GM21390 (cell line): ENCODE results near the gene CCDC61.

Experiments used
- ATAC-seq: cut with Tn5 transposase; IDR thresholded peaks from one replicate; pipeline ENCODE4 v1.9.1; 2021; ENCODE audit not compliant: unreplicated experiment

Gene CCDC61

DNA sequence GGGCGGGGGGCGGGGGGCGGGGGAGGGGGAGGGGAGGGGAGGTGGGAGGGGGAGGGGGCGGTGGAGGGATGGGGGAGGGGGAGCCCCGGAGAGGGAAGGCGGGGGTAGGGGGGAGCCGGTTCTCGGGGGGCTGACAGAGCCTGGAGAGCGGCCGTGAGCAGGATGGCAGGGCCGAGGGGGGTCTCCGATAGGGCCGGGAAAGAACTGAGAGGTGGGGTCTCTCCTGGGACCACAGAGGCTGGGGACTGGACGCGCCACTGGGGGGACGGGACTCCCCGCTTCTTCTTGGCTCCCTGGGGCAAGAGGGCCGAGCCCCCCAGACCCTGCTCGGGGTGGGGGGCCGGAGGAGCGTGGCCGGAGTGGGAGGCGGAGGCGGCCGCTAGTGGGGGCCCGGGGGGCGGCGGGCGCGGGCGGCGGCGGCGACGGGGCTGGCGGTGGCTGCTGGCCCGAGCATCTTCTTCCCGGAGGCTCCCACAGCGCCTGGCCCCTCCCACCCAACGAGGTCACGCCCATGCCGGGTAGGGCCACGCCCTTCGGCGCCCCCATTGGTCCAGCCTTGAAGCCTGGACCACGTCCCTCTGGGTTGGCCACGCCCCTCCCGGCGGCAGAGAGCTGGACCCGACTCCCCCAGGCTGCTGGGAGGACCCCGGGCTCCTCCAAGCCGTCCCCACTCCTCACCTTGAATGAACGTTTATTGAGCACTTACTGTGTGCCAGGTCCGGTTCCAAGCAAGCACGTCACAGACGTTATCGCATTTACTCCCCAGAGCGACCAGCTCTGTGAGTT, 21.5 kb upstream of the CCDC61 start, which contains the start of gene NOVA2:
Gene NOVA2 (minus strand): TSS at position 313 of the 786 bp plus-strand sequence. CDS start 514 bp downstream, outside the sequence.
- ATAC-seq, result no peak

DNA sequence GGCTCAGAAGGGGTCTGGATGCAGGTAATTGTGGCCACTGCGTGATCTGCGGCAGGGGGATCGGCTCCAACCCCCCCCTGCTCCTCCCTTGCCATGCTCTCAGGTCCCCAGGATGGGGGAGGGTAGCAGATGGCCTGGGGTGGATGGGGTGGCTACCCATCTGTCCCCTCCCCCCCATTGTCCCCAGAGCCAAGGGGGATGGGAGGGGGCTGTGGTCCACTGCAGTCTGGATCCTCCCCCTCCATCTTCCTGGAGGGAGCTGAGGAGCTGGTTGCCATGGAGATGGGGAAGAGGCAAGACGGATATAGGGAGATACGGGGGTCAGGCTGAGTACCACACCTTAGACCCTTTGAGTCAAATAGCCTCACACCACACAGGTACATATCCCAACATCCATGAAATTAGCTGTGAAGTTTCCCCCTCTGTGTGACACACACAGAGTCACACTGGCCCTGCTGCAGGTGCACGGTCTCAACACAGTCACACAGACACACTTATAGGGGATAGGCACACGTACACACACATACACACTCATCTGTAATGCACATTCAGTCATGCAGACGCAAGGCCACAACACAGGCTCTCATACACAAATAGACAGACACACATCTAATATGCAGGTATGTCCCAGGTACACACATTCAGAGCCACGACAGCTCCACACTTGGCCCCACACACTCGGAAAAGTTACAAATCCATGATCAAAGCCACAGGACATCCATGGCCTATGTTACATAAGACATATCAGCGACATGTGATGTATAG, 19.8 kb upstream of the CCDC61 start:
- no peak for ATAC-seq

DNA sequence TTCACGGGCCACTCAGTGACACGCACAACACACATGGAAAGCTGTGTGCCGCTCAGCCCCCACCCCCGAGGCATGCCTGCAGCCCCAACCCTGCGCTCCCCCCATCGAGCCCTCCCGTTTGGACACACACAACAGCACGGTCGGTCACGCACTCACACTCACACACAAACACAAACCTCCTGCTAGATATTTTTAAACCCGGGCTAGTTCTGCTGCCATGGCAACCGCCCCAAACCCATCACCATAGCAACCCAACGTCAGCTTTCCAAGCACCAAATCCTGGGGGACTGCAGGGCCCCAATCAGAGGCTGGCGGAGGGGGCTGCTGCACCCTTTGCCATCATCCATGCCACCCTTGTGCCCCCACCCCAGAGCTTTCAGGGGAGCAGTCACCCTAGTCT, 19.1 kb upstream of the CCDC61 start:
- ATAC-seq, result no peak

DNA sequence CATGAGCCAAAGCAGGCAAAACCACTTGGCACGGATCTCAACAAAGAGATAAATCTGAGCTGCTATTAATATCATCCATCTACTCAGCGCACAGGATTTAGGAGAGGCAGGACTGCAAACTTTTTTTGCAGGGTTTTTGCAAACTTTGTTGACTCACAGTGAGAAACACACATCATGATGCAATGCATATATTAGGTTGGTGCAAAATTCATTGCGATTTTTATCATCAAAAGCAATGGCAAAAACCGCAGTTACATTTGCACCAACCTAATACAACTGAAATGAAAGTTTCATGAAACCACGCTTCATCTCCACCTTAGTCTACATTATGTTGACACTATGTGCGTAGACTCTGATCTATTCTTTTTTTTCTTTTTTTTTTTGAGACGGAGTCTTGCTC, 17.1 kb upstream of the CCDC61 start:
- no peak for ATAC-seq

DNA sequence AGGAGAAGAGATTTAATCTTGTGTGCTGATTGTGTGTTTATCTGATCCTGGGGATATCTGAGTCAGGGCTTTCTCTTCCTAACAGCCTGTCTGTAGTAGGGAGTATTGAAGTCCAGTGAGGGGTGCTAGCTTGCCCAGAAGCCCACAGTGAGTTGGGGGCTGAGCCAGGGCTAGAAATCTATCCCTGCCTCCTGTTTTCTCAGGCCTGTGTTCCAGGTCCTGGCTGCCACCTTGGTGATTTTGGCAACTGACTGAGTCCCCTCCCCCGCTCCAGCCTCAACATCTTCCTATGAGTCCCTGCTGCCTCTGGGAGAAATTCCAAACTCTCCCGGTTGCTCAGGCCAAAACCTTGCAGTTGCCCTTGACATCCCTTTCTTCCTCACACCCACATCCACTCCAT, 13.9 kb upstream of the CCDC61 start:
- no peak for ATAC-seq

DNA sequence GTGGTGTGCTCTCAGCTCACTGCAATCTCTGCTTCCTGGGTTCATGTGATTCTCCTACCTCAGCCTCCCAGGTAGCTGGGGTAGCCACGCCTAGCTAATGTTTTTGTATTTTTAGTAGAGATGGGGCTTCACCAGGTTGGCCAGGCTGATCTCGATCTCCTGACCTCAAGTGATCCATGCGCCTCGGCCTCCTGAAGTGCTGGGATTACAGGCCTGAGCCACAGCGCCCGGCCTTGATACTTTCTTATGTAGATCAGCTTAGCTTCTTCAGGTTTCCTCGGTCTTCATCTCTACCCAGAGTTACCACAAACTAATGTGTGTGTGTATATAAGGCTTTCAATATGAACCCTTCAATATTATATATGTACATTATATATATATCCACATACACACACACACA, 9.9 kb upstream of the CCDC61 start:
- no peak for ATAC-seq

DNA sequence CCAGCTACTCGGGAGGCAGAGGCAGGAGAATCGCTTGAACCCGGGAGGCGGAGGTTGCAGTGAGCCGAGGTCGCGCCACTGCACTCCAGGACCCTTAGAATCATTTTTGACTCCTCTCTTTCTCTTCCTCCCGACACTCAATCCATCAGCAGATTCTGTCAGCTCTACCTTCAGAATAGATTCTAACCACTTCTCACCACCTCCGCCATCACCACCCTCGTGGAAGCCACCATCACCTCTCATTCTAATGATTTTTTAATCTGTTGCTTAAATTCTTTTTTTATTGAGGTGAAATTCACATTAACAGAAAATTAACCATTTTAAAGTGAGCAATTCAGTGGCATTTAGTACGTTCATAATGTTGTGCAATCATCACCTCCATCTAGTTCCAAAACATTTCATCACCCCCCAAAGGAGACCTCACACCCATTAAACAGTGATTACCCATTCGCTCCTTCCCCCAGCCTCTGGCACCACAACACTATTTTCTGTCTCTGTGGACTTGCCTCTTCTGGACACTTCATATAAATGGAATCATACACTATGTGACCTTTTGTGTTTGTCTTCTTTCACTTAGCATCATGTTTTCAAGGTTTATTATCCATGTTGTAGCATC, 5.0 kb upstream of the CCDC61 start:
- no peak for ATAC-seq

DNA sequence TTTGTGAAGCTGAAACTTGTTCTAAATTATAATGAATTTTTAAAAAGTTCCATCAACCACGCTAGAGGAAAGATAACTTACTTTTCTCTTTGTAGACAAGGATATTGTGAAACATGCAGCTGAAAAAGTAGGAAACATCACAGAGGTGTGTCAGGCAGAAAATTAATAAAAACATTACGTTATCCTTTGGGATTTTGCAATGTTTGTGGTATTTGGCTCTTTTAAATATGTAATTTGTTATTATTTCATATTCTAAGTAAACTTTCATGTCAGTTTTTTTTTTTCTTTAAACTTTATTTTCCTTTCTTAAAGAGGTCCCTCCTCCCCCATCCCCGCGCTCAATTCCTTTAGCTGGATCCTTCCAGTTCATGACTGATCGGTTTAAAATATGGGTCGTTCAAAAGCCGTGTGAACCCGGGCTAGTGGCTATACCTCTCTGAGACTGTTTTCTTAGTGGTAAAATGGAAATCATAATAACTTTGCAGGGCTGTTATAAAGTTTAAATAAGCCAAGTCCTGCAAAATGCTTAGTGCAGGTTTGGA, 740 bp upstream of the CCDC61 start:
- peak; percentile 2 for ATAC-seq

DNA sequence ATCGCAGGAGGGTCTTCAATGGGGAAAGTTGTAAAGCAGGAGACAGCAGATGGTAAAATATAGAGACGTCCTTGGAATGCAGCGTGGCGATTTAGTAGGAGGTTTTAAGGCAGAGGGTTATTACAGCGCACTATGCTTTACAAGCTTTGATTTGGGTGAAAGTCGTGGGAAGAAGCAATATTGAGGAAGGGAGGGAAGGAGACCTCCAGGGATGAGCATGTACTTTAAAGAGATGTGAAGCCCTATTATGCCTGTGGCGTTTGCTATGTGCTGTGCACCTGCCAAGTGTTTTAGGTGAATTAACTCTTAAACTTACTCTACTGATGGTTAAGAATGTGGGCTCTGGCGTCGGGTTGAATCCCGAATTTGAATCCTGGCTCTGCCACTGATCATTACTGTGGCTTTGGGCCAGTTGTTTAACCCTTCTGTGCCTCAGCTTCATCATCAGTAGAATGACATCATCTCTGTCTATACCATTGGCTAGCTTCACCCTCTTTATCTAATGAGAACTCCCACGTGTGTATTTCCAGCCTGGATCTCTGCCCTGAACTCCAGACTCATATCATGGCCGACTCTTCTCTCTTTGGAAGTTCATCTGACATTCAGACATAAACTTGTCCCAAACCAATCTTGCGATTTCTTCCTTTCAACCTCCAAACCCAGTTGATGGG, 583 bp downstream of the CCDC61 start:
- ATAC-seq, result no peak

DNA sequence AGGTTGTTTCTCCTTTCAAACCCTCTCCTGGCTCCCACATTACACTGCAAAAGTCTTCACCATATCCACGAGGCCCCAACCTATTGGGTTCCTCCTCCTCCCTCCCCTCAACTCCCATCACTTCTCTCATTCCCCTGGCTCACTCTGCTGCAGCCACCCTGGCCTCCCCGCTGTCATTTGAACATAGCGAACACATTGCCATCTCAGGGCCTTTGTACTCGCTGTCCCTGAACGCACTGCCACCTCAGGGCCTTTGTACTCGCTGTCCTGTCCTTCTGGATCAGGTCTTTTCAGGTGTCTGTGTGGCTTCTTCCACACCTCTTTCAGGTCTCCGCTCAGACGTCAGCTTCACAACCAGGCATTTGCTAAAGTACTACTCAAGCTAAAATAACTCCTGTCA, 1.7 kb downstream of the CCDC61 start:
- no peak for ATAC-seq

DNA sequence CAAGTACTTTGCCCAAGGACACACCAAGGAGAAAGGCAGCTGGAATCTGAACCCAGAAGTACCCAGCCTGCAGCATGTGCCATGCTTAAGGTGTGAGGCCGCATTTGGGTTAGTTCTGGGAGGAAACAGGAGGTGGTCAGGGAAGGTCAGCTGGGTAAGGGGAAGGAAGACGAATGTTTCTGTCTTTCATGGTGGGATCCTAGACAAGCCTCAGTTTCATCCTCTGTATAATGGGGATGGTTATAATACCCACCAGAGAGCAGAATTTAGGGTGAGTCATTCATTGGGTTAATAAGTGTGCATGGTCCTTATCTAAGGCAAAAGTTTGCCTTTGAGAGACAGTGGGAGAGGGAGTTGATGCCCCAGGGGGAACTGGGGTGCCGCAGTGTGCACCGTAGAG, 3.6 kb downstream of the CCDC61 start:
- no peak for ATAC-seq

DNA sequence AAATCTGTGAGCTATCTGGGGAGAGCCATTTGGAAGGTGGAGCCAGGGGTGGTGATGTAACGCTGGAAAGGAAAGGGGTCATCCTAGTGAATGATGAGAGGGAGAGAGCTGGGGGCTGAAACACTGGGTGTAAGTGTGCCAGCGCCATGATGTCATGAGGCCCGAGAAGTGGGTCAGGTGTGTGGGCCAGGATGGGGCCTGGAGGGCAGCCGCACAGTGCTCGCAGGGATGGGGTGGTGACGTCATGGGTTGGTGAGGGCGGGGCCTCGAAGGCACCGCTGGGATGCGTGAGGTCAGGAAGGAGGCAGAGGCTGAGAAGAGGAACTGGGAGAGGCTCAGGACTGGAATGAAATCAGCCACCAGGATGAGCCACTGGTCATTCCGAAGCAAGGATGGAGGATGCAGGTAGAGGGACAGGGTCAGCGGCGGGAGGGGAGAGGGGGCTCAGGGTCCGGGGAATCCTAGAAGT, 4.4 kb downstream of the CCDC61 start:
- ATAC-seq, result no peak

DNA sequence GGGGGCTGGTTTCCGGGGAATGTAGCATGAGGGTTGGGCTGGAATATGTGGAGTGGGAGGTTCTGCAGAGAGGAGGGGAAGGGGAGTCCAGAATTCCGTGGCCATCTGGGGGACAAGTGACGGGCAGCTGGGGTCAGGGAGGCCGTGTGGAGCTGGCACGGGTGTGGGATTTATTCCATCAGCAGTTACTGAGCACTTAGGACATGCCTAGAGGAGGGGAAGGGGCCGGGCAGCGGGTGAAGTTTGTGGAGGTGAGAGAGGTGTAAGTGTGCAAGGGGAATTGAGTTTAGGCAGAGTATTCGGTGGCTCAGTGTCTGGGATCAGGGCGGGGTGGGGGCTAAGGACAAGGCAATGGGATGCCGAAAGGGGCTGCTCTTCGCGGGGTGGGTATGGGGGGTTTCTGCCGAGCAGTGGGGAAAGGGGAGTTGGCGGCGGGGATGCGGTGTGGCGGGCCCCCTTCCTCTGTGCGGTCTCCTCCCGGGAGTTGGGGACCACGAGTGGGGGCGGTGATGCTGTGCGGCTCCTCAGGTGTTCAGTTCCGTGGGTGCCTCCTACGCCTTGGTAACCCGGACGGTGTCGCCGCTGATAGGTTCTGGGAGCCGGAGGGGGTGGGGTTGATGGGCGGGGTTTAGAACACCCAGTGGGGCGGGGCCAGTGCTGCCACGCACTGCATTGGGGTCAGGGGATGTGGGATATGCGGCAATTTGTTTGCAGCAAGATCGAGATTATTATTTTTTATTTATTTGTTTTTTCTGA, 5.4 kb downstream of the CCDC61 start:
- no peak for ATAC-seq

DNA sequence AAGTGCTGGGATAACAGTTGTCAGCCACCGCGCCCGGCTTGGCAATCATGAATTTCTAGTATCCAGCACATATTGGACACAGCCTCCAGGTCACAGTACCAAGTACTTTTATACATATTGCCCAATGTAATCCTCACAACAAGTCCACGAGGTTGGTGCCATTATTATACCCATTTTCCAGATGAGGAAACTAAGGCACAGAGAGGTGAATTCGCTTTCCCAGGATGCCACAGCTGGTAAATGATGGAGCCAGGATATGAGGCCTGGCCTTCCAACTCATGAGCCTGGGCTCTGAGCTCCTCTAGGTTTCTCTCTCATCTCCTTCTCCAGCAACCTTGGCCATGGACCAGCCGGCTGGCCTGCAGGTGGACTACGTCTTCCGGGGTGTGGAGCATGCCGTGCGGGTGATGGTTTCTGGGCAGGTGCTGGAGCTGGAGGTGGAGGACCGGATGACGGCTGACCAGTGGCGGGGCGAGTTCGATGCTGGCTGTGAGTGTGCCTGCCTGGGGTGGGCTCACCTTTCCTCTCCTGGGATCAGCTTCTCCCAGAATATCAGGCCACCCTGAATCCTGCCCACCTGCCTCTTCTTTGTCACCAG, 7.5 kb downstream of the CCDC61 start:
- ATAC-seq, result no peak

DNA sequence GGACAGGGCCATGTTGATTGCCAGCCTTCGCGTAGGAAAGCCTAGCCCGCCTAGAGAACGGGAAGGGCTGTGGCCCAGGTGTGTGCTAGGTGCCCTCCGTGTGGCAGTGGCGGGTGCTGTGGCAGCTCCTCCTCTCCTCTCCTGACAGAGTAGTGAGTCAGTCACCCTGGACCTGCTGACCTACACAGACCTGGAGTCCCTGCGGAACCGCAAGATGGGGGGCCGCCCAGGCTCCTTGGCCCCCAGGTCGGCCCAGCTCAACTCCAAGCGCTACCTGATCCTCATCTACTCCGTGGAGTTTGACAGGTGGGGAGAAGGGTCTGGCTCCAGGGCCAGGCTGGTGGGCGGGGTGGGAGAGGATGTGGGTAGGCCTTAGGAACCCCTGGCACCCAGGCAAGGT, 11.1 kb downstream of the CCDC61 start:
- ATAC-seq, result no peak

DNA sequence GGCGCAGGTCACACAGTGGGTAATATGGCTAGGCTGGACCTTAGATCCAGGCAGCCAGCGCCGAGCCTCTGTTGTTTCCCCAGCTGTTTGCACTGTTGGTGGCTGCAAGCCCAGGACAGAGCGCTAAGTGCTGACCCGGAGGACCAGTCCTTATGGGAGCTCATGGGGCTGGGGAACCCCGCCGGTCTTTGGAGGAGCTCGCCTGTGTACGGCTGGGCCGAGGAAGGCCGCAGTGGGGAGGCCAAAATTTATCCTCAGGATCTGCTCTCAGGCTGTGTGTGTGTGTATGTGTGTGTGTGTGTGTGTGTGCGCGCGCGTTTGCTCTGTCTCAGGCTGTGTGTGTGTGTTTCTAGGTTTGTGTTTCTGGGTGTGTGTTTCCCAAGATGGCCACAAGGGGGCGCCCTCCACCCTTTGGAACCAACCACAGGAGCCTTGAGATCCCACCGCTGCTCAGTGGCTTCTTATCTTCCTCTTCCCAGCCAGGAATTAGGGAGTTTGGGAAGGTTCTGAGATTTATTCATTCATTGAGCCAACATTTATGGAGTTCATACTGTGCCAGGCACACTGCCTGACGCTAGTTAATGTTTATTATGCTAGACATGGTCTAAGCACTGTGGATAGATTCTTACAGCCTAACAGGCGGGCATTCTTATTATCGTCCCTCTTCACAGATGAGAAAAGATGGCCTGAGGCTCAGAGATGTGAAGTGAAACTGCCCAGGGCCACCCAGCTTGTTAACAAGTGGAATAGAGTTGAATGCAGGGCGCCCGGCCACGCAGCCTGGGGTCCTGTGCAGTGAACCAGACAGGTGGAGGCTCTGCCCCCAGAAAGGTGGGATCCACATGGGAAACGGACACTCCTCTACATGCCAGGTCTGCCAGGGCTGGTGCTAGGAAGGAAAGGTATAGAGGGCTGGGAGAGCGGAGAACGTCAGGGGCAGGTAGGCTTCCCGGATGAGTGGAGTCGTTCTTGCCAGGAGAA, 14.6 kb downstream of the CCDC61 start:
- ATAC-seq, result no peak

DNA sequence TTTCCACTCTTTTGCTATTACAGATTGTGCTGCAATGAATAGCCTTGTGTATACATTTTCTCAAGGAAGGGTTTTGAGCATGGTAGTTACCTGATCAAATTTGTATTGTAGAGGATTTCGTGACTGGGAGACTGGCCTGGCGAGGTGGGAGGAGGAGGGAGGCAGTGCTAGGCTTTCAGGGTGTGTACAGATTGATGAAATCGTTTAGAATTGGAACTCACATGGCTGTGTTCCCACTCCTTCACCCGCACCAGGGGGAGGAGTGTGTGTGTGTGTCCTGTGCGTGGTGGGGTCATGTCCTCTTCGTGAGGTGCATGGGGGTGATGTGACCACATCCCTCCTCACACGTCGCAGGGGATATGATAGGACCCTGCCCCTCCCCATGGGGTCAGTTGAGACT, 19.3 kb downstream of the CCDC61 start:
- no peak for ATAC-seq

DNA sequence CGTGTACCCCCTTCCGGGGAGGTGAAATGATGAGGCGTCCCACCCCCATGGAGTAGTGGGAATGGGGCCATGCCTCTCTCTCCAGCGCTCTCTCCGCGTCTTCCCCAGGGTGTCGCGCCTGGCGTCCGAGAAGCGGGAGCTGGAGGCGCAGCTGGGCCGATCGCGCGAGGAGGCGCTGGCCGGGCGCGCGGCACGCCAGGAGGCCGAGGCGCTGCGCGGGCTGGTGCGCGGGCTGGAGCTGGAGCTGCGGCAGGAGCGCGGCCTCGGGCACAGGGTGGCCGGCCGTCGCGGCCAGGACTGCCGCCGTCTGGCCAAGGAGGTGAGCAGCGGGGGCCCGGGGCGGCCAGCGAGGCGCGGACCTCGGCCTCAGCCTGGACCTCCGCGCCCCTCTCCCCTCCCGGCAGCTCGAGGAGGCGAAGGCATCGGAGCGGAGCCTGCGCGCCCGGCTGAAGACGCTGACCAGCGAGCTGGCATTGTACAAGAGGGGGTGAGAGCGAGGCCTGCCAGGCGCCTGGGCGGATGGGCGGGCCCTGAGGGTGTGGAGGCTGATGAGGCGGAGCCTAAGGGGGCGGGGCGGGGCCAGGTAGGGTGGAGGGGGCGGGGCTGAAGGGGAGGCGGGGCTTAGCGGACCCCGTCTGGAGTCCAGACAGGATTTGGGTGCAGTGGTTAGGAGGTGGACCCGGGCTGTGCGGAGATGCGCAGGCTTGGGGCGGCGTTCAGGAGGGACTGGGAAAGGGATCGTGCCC, 19.8 kb downstream of the CCDC61 start:
- ATAC-seq, result no peak
